Hematopoietic multipotent progenitor cell (in vitro differentiated cells): ENCODE results near the gene DPT. TPM values are rescaled to one million over a fixed set of nuclear protein-coding genes. Genes with fewer than 3 reads are reported as not detected.

Experiments
- DNase-seq, 3 donors: peaks; one replicate each; pipeline ENCODE4 v3.0.0-alpha.2; 2011 to 2015; ENCODE audit warnings: low read depth in 2 of 3, low spot score in 2 of 3
- total RNA-seq: library from RNA; depleted of rRNA; stranded (reverse); fragments of >200 nt; gene quantifications from one replicate; pipeline ENCODE4 v1.2.3, GENCODE V29; 2012

The DPT gene
- total RNA-seq, 1 donor: not detected

- DNase-seq: no peak
These were observed 22.5 kb downstream of the DPT start for GRCh38 chr1:168706391-168706992.

GRCh38 chr1:168700575-168701268 lies 28.3 kb downstream of the DPT start:
- DNase-seq: no peak

DNA sequence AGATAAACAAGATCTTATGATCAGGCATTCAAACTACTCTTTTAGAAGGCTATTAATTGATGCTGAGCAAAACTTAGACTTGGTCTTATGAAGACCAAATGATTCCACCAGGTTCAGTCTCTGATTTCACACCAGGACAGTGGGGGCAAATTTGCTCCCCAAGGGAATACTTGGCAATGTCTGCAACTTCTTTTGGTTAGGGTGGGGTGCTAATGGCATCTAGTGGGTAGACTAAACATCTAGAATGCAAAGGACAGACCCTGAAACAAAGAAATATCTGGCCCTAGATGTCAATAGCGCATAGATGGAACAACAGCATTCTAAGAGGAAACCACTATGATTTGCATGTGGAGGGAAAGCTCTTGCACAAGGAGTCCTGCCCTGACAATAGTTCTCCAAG lies 30.6 kb downstream of the DPT start:
- no peak for DNase-seq

DNA sequence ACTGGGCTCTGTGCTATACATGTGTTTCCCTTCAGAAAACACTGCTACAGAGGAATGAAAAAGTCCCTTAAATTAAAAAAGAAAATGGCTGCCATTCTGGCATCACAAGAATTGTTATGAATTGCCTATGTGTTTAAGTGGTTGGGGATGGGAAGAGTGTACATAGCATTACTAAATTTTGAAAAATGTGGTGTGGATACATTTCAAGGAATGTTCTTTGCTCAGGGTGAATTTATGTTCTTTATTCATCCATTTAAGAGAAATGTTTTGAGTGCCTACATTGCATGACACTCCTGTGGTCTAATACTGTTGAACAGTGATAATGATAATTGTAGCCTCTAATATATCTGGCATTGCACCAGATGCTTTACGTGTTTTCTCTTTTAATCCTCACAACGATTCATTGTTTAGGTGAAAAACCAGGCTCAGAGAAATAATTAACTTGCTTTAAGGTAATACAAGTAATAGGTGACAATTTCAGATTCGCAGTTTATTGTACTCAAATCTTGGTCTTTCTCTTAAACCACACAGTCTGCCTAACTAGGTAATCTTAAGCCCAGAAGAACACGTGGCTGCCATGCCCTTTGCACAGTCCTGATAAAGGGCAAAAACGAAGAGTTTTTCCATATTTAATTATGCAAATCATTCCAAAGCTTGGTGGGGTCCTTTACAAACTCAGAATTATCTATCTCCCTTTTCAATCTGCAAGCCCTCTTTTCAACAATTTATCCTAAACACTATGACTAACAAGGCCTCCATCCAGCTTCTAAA lies 31.5 kb downstream of the DPT start:
- DNase-seq: no peak

DNA sequence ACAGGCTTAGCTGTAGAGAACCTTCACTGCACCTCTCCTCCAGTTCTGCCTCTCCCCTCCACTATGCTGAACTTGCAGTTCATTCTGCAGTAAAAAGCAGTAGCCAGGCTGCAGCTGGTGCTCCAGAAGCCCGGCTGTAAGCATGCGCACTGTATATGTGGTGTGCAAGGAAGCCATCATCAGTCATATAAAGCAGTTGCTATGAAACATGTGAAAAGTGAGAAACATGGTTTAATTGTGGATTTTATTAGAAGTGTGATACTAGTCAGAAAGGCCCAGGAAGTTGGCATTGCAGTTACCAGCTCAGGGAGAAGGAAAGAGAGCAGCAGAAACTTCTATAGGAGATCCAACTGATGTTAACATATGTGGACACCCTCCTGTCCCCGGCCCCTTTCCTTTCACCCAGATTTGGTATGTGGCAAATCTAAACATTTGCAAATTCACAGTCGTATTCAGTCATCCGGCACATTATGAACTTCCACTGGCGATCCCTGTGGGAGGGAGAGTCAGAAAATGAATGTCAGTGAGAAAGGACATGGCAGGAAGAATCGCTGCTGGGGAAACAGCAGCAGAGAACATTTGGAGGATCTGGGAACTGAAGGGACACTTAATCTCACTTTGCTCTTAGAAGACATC lies 32.8 kb downstream of the DPT start:
- DNase-seq: no peak

GRCh38 chr1:168693872-168694238 lies 35.2 kb downstream of the DPT start:
- DNase-seq: no peak

- DNase-seq: no peak
These were observed 35.7 kb downstream of the DPT start for GRCh38 chr1:168693197-168693871.

- no peak for DNase-seq
These were observed 36.5 kb downstream of the DPT start for GRCh38 chr1:168692472-168692871.

GRCh38 chr1:168691541-168691940 lies 37.5 kb downstream of the DPT start:
- DNase-seq: no peak

GRCh38 chr1:168689726-168690602 lies 39.0 kb downstream of the DPT start:
- no peak for DNase-seq

- DNase-seq: no peak
These were observed 39.7 kb downstream of the DPT start for GRCh38 chr1:168689327-168689657.

DNA sequence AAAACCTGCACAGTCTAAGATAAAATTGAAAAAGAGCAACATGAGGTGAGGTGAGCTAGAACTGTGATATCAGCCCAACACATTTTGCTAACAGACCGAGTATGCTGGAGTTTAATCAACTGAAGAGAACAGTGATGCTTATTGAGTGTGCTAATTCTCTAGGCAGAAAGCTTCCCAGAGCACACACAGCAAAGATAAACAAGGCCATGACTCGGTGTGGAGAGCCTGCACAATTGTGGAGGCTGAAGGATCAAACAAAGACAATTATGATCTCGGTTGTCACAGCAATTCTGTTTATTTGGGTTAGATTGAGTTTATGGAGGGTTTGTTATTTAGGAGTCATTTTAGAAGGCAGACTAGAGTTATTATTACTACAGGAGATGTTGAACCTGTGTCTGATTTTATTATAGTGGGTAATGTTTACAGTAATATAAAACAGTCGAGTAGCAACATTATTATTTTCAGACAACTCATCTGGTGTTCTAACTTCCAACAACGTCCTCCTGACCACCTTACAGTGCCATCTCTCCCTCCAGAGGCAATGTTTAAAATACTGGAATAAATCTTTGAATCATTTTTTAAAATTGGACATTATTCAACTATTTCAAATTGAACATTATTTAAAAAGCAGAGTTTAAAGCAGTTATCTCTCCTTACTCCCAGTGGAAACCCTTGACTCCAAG lies 40.2 kb downstream of the DPT start:
- no peak for DNase-seq

- no peak for DNase-seq
These were observed 41.2 kb downstream of the DPT start for GRCh38 chr1:168687816-168688215.

- no peak for DNase-seq
These were observed 42.3 kb downstream of the DPT start for GRCh38 chr1:168686666-168687065.

DNA sequence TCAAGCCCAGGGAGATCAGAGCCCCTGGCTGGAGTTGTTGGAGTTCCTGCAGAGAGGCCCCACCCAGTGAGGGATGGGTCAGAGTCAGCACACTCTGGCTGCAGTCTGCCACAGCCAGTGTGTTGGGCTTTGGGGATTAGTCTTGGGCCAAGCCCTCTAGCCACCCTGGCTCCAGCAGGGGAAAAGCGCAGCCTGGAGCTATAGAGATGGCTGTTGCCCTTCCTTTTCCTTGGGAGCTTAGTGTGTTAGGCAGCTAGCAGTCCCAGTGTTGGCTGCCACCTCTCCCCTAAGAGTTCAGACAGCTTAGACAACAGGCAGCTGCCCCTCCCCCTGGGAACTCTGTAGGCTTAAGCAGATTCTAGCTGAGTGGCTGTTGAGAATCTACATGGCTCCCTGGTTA lies 45.1 kb downstream of the DPT start:
- no peak for DNase-seq

GRCh38 chr1:168676861-168677260 lies 52.1 kb downstream of the DPT start:
- no peak for DNase-seq

DNA sequence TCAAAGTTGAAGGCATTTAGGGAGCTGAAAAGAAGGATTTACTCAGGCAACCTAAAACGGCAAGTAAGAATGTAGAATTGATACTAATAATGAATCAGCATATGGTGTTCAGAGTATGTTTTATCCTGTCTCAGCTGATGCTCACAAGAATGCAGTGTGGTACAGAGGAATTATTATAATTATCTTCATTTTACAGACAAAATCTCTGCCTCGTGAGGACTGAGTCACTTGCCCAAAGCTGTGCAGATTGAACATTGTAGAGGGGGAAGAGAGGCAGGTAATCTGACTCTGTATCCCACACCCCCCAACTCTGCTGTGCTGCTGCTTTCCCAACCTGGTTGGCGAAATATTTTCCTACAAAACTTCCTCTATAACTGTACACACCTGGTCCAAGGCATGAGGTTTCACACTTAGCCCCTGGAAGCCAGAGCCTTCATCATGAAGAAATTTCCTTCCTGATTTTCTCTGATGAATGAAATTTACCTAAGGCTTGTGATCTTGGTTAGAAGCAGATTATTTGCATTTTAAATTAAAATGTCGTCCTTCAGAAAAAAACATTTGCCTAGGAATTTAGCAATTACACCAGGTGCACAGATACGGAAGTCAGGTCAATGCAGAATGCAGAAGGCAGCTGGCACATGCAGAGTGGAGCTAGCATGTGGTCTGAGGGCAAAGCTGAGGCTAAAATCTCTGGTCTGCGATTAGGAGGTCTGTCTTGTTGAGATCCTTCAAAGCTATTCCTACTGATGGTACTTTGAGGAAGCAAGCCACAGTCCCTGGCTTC lies 52.8 kb downstream of the DPT start:
- no peak for DNase-seq

DNA sequence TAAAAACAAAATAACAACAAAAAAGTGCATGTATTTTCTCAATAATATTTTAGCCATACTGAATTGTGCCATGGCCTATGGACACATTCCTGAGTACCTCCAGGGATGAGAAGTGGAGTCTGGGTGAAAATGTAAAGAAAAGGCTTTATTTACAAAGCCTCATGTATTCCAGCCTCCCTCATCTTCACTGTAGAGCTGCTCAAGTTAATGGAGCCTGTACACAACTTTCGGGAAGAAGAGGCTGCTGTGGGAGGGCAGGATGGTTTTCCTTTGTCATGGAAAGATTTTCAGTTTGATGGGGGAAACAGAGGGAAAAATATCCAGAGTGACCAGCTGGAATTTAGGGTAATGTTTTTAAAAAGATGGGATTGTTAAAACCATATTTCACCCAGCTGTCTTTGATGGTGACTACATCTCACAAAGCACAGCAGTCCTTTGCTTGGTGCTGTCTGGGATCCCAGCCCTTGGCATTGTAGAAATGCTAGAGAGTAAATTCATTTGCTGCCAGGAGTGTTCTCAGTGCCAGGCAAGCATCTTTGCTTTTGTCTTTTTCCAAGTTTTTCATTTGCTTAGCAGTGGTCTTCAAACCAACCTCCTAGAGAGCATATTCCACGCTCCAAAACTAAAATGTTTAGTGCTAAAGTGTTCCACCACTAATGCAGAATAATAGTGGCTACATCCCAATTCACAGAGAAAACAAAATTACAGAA lies 54.9 kb downstream of the DPT start:
- DNase-seq: no peak
